HCT116 (cell line): ENCODE results near the gene IL18BP. TPM values are rescaled to one million over a fixed set of nuclear protein-coding genes. Genes with fewer than 3 reads are reported as not detected.

Source experiments
- ATAC-seq: fragments of 200-7000 bp; cut with Tn5 transposase; 2 replicates; pipeline ENCODE4 v1.9.1; 2020; ENCODE audit warnings: mild to moderate bottlenecking, moderate library complexity
- BruUV-seq: library from RNA; stranded (reverse); fragments of 400-500 nt; replicated peaks from 2 replicates; lab custom pipeline; 2021; lab: Mats Ljungman, UMichigan
- CTCF ChIA-PET: fragments of 300-600 bp; sonication (Branson Sonifier 250); formaldehyde crosslinking; loops from one replicate; lab custom pipeline; 2021; ENCODE audit warnings: antibody characterized with exemption; lab: Charles Lee
- POLR2A ChIA-PET: fragments of 300-600, 350-600 bp; sonication (Branson Sonifier 250); formaldehyde crosslinking; loops from one replicate; lab custom pipeline; 2021; ENCODE audit warnings: antibody characterized with exemption; lab: Charles Lee
- RAD21 ChIA-PET, 2 experiments: fragments of 300-600 bp; sonication (Branson Sonifier 250); formaldehyde crosslinking; loops; one replicate each; lab custom pipeline; 2023; ENCODE audit warnings: low total read pairs in 2 of 2; ENCODE audit not compliant: uncharacterized antibody in 2 of 2, unreplicated experiment in 2 of 2, low non-redundant PET in 1 of 2; lab: Charles Lee
- DNase-seq: peaks from one replicate; pipeline ENCODE4 v3.0.0-alpha.2; 2010; ENCODE audit warnings: low read depth, low spot score
- H2AFZ ChIP-seq: fragments of 200-600 bp; shearing (Covaris generic), sonication (generic); 2 replicates; pipeline ENCODE4 v1.6.1; 2017; ENCODE audit warnings: low read depth, mixed run types, mixed read lengths, antibody characterized with exemption, low read length; ENCODE audit not compliant: poor library complexity, severe bottlenecking
- H3K27ac ChIP-seq: 2 replicates; pipeline ENCODE4 v1.5.1; 2012; ENCODE audit warnings: low read depth, low read length
- H3K27me3 ChIP-seq: fragments of 200-600 bp; sonication (generic); 2 replicates; pipeline ENCODE4 v1.6.1; 2016; ENCODE audit warnings: mixed run types, low read length, mixed read lengths; ENCODE audit not compliant: insufficient read depth
- H3K36me3 ChIP-seq, 2 experiments: fragments of 200-500 bp in 1 of 2; fragments of 200-600 bp in 1 of 2; sonication (Bioruptor generic) in 1 of 2; sonication (generic) in 1 of 2; 2 replicates each; pipeline versions ENCODE4 v1.5.1 to v1.6.1; 2014 to 2016; ENCODE audit warnings: low read length in 2 of 2, inconsistent platforms in 1 of 2, mixed read lengths in 1 of 2, mixed run types in 1 of 2; ENCODE audit not compliant: insufficient read depth in 2 of 2, control insufficient read depth in 1 of 2
- H3K4me1 ChIP-seq, 2 experiments: fragments of 200-600 bp in 1 of 2; sonication (generic) in 1 of 2; 2 replicates each; pipeline versions ENCODE4 v1.5.1 to v1.6.1; 2012 to 2017; ENCODE audit warnings: low read length in 2 of 2, inconsistent platforms in 1 of 2, mild to moderate bottlenecking in 1 of 2, mixed read lengths in 1 of 2, mixed run types in 1 of 2, moderate library complexity in 1 of 2; ENCODE audit not compliant: insufficient read depth in 2 of 2, control insufficient read depth in 1 of 2
- H3K4me2 ChIP-seq: fragments of 200-600 bp; sonication (generic); 2 replicates; pipeline ENCODE4 v1.6.1; 2017; ENCODE audit warnings: mixed run types, low read length, mixed read lengths
- H3K4me3 ChIP-seq, 2 experiments: fragments of 200-600 bp in 1 of 2; sonication (generic) in 1 of 2; replicated peaks in 1 of 2; 2 replicates each; pipeline ENCODE4 v1.5.1; 2011 to 2016; ENCODE audit warnings: low read length in 2 of 2, control low read depth in 1 of 2, low read depth in 1 of 2, mild to moderate bottlenecking in 1 of 2, mixed read lengths in 1 of 2, mixed run types in 1 of 2
- H3K79me2 ChIP-seq: fragments of 200-600 bp; sonication (generic); 2 replicates; pipeline ENCODE4 v1.6.1; 2017; ENCODE audit warnings: mild to moderate bottlenecking, mixed run types, low read length, moderate library complexity, mixed read lengths; ENCODE audit not compliant: insufficient read depth
- H3K9ac ChIP-seq: fragments of 200-600 bp; sonication (generic); 2 replicates; pipeline ENCODE4 v1.6.1; 2016; ENCODE audit warnings: low read length, mixed read lengths
- H3K9me2 ChIP-seq: fragments of 200-600 bp; sonication (generic), shearing (Covaris generic); 2 replicates; pipeline ENCODE4 v1.6.1; 2017; ENCODE audit warnings: mixed run types, mild to moderate bottlenecking, moderate library complexity; ENCODE audit not compliant: insufficient read depth
- H3K9me3 ChIP-seq, 2 experiments: fragments of 200-500 bp in 1 of 2; fragments of 200-600 bp in 1 of 2; sonication (Bioruptor generic) in 1 of 2; sonication (generic) in 1 of 2; 2 replicates each; pipeline ENCODE4 v1.6.1; 2014 to 2017; ENCODE audit warnings: low read length in 2 of 2, mixed read lengths in 2 of 2, inconsistent platforms in 1 of 2, low read depth in 1 of 2, mild to moderate bottlenecking in 1 of 2, mixed run types in 1 of 2, moderate library complexity in 1 of 2; ENCODE audit not compliant: control insufficient read depth in 1 of 2, insufficient read depth in 1 of 2
- H4K20me1 ChIP-seq: fragments of 200-600 bp; sonication (generic), shearing (Covaris generic); 2 replicates; pipeline ENCODE4 v1.6.1; 2017; ENCODE audit warnings: mixed run types, mild to moderate bottlenecking, moderate library complexity; ENCODE audit not compliant: insufficient read depth
- CEBPB ChIP-seq: IDR thresholded peaks from 2 replicates; pipeline ENCODE4 v1.6.1; 2012; ENCODE audit warnings: low read depth
- CTCF ChIP-seq, 3 experiments: fragments of 200-600 bp in 1 of 3; sonication (generic) in 1 of 3; IDR thresholded peaks in 2 of 3; conservative IDR thresholded peaks in 1 of 3; 2 replicates each; pipeline ENCODE4 v1.5.1; 2012 to 2017; ENCODE audit warnings: low read depth in 2 of 3, low read length in 2 of 3, antibody characterized with exemption in 1 of 3, borderline replicate concordance in 1 of 3, control low read depth in 1 of 3, mild to moderate bottlenecking in 1 of 3, mixed read lengths in 1 of 3, mixed run types in 1 of 3, moderate library complexity in 1 of 3; ENCODE audit not compliant: insufficient read depth in 1 of 3
- EGR1 ChIP-seq: IDR thresholded peaks from 2 replicates; pipeline ENCODE4 v1.6.1; 2012; ENCODE audit warnings: low read depth
- ELF1 ChIP-seq: IDR thresholded peaks from 2 replicates; pipeline ENCODE4 v1.6.1; 2012; ENCODE audit warnings: low read depth, borderline replicate concordance
- MAX ChIP-seq: IDR thresholded peaks from 2 replicates; pipeline ENCODE4 v1.6.1; 2012
- POLR2A ChIP-seq: IDR thresholded peaks from 2 replicates; pipeline ENCODE4 v1.7.0; 2011; ENCODE audit warnings: borderline replicate concordance; ENCODE audit not compliant: insufficient read depth, insufficient read length; ENCODE audit errors: extremely low read depth
- SP1 ChIP-seq: IDR thresholded peaks from 2 replicates; pipeline ENCODE4 v1.6.1; 2012; ENCODE audit warnings: low read depth
- YY1 ChIP-seq: IDR thresholded peaks from 2 replicates; pipeline ENCODE4 v1.6.1; 2011; ENCODE audit warnings: low read length, low read depth, moderate library complexity, mild to moderate bottlenecking; ENCODE audit not compliant: insufficient replicate concordance; ENCODE audit errors: extremely low read depth
- ZFX ChIP-seq: fragments of 450-650 bp; IDR thresholded peaks from 2 replicates; pipeline ENCODE4 v1.6.1; 2017
- intact Hi-C: fragments of 100-400 bp; cut with micrococcal nuclease; formaldehyde crosslinking; loops from 2 replicates; pipeline ENCODE4 v1.10.0; 2022
- total RNA-seq: library from RNA; stranded (reverse); gene quantifications from one replicate; pipeline ENCODE4 v1.2.1, GENCODE V29; 2021; ENCODE audit not compliant: unreplicated experiment

IL18BP gene
- total RNA-seq, 1 experiment from 2014 or later = 9.8 TPM

- Histone ChIP-seq H3K36me3 (peaks cover 41 to 42% of the 10 kb centered on the region in 2 experiments), H4K20me1 (no peaks in the 10 kb centered on the region), H2AFZ (no peak overlapping the region), H3K27me3 (no peaks in the 10 kb centered on the region), H3K9ac (no peak overlapping the region), H3K9me2 (no peaks in the 10 kb centered on the region), H3K4me3 (no peak overlapping the region), H3K4me2 (no peak overlapping the region), H3K27ac (no peak overlapping the region), H3K4me1 (peaks cover 0 to 5% of the 10 kb centered on the region in 2 experiments; a peak in 1 of 4 replicates), H3K9me3 (no peaks in the 10 kb centered on the region), H3K79me2 (peaks cover 24% of the 10 kb centered on the region; the same call in 1 of the 2 replicates)
- TF ChIP-seq EGR1 (no peak), CTCF (IDR thresholded peaks at IDR 0.05 in 2 of 3, conservative IDR thresholded peaks at IDR 0.05 in 1 of 3; ENCODE audit: borderline replicate concordance in 1 of 3, insufficient read depth in 1 of 3, low read depth in 2 of 3, low read length in 2 of 3) (no peak), MAX (no peak), CEBPB (no peak), ELF1 (no peak), YY1 (no peak), POLR2A (no peak), SP1 (no peak), ZFX (no peak)
- intact Hi-C loops = no loop called here
- CTCF ChIA-PET = interaction anchor here (0.6 to 3.7 kb wide), 23 partner anchors 9 to 407 kb away, joined by 3 to 67 read pairs (median 7); no protein-coding TSS in a partner anchor
- RAD21 ChIA-PET = interaction anchor here (0.6 to 1.7 kb wide), 7 partner anchors 48 to 159 kb away, joined by 3 to 19 read pairs (median 5); no protein-coding TSS in a partner anchor
- no TSS peak for BruUV-seq
- DNase-seq = no peak
- ATAC-seq = no peak
- POLR2A ChIA-PET = interaction anchor here (1.4 kb wide), 1 partner anchor 69 kb away, joined by 5 read pairs; no protein-coding TSS in a partner anchor
Observed at GRCh38 chr11:72024069-72024754, 25.5 kb downstream of the IL18BP start.
